HL-60 (cell line): ENCODE results near the gene GABRR1.
A peak's percentile ranks its signal among the peaks of the same experiment; 100 is the strongest.

Experiments
- DNase-seq, 2 experiments: peaks; one replicate each; pipeline ENCODE4 v3.0.0-alpha.2; 2010 to 2020; ENCODE audit warnings: low read depth in 1 of 2, low spot score in 1 of 2
- H3K27ac ChIP-seq: fragments of 250-450 bp; sonication (Bioruptor Pico); replicated peaks from 2 replicates; pipeline ENCODE4 v1.5.1; 2020; ENCODE audit warnings: mild to moderate bottlenecking, moderate library complexity
- H3K27me3 ChIP-seq: fragments of 250-450 bp; sonication (Bioruptor Pico); 2 replicates; pipeline ENCODE4 v1.5.1; 2021; ENCODE audit warnings: mild to moderate bottlenecking, moderate library complexity; ENCODE audit not compliant: insufficient read depth, poor library complexity, severe bottlenecking
- H3K4me3 ChIP-seq: replicated peaks from 2 replicates; pipeline ENCODE4 v1.5.1; 2011; ENCODE audit warnings: mild to moderate bottlenecking, control low read depth, low read length; ENCODE audit not compliant: insufficient read depth
- CTCF ChIP-seq: IDR thresholded peaks from one replicate; pipeline ENCODE4 v1.5.1; 2011; ENCODE audit warnings: low read length, control low read depth, inconsistent platforms; ENCODE audit not compliant: insufficient read depth
- GABPA ChIP-seq: IDR thresholded peaks from 2 replicates; pipeline ENCODE4 v1.6.1; 2012; ENCODE audit warnings: low read depth
- POLR2AphosphoS5 ChIP-seq: IDR thresholded peaks from 2 replicates; pipeline ENCODE4 v1.6.1; 2012; ENCODE audit warnings: low read depth
- REST ChIP-seq: IDR thresholded peaks from 2 replicates; pipeline ENCODE4 v1.6.1; 2012; ENCODE audit warnings: low read depth; ENCODE audit not compliant: insufficient replicate concordance
- SPI1 ChIP-seq: IDR thresholded peaks from 2 replicates; pipeline ENCODE4 v1.6.1; 2012; ENCODE audit warnings: low read depth, mild to moderate bottlenecking, borderline replicate concordance

Gene GABRR1

GRCh38 chr6:89145091-89145955 is 71.8 kb downstream of the GABRR1 start:
- H3K4me3 ChIP-seq = peak overlapping the region; percentile 82
- DNase-seq = peak in 1 of 2 experiments; percentile 62
- H3K27me3 ChIP-seq = no peaks in the 10 kb centered on the region
- TF ChIP-seq POLR2AphosphoS5 (no peak), REST (no peak)
- H3K27ac ChIP-seq = peak overlapping the region; percentile 93

- Histone ChIP-seq H3K27me3 (no peaks in the 10 kb centered on the region), H3K4me3 (peak overlapping the region; percentile 82; the same call in 1 of the 2 replicates)
Measured at GRCh38 chr6:89144354-89144906, 72.7 kb downstream of the GABRR1 start.

GRCh38 chr6:89140347-89141156 is 76.6 kb downstream of the GABRR1 start:
- Histone ChIP-seq H3K27me3 (no peaks in the 10 kb centered on the region), H3K27ac (no peak overlapping the region)

More at GRCh38 chr6:89144354-89144906, 72.7 kb downstream of the GABRR1 start:
- TF ChIP-seq REST (no peak), CTCF (no peak), POLR2AphosphoS5 (no peak), GABPA (no peak), SPI1 (no peak)
- no peak for DNase-seq
- peak overlapping the region; percentile 93 for H3K27ac ChIP-seq

More at GRCh38 chr6:89140347-89141156, 76.6 kb downstream of the GABRR1 start:
- TF ChIP-seq GABPA (no peak), CTCF (no peak), SPI1 (no peak), POLR2AphosphoS5 (no peak), REST (no peak)
- H3K4me3 ChIP-seq = no peak overlapping the region
- no peak for DNase-seq
